RPMI8226 (cell line): Measurements from ENCODE around the gene NPTXR.
"Not testable (repeated sequence)": the region's sequence is repeated elsewhere in the genome, so short reads cannot be mapped to it uniquely, and the experiment has no call there.

ENCODE experiments used
- DNase-seq: peaks from one replicate; pipeline ENCODE4 v3.0.0-alpha.2; 2015

Gene NPTXR

DNA sequence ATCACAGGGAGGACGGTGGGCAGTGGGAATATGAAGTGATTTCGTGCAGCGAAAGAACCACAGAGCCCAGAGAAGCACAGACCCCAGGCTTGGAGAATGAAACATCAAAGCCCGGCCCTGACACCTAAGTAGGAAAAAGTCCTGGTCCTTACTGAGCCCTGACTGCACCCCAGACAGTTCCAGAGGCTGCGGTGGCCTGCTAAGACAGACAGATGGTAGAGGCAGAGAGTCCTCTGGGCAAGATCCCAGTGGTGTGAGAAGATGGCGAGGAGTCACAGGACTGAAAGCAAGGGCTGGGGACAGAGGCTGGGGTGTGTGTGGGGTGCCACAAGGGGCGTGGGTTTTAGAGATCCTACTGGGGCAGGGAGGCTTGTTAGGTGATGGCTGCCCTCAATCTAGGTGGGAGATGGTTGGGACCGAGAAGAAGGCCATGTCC, 24.5 kb upstream of the NPTXR start:
- no peak for DNase-seq

DNA sequence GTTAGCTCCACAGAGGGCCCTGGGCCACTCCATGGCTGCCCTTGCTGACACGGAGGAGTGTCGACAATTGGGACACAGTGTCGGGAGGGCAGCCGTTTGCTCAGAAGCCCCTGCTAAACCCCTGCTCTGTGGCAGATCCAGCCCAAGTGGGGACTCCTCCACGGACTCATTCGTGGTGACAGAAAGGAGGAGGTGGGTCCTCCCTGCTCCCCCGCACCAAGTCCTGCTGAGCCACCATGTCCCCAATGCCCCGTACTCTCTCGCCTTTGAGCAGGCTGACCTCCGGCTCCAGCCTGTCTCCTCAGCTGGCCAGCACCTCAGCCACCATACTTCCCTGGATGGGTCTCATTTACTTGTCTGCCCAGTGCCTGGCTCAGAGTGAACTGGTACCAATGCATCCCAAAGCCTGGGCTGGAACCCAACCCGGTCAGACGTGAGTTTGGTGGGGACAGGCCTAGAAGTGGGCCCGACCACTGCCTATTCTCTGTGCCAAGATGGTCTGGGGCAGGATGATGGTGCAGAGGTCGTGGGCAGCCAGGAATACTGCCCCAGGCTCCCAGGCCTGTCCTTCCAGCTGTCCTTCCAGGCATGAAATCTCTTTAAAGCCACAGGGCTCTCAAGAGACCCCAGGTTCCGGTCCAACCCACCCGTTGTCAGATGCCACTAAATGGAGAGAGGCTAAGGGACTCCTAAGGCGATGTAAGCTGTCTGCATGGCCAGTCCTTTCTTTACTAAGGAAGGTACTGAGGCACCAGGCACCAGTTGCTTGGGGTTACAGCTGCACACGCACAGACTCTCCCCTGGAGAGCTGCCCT, 23.9 kb upstream of the NPTXR start:
- DNase-seq: no peak

DNA sequence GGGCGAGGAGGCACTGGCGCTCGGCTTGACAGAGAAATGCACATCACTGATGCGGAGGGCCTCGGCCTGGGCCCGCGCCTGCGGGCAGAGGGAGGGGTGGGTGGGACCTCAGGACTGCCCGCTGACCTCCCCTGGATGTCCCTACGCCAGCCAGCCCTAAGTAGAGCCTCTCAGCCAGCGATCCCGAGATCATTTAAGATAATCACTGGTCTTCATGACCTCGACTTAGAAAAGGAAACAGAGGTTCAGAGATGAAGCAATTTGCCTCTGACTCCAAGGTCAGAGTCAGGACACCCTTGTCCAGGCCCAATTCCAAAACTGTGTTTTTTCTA, 23.3 kb upstream of the NPTXR start:
- DNase-seq: no peak

DNA sequence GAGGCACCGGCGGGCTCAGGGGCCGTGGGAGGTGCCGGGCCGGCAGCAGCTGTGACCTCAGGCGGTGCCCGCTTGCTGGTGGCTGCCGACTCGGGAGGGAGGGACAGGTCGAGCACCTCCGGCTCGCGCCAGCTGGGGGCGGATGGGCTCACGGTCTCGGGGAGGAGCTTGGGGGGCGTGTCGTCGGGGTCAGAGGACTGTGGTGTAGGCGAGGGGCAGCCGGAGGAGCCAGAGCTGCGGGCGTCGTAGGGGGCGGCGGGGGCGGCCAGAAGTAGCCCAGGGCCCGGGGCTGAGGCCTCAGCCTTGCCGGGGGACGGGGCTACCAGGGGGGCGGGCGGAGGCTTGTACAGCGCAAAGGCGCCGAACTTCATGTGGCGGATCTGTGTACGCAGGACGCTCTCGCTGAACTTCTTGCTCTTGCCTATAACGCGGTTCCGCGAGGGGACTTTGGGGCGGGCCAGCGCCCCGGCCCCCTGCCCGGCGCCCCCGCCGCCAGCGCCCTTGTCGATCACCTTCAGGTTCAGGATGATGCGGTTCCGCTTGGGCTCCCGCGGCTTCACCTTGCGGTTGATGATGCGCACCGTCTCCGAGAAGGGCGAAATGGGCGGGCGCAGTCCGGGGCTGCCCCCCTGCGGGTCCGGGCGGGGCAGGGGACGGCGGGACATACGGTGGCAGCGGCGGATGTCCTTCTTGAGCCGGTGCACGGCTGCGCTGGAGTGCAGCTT, 22.7 kb upstream of the NPTXR start:
- DNase-seq: no peak

DNA sequence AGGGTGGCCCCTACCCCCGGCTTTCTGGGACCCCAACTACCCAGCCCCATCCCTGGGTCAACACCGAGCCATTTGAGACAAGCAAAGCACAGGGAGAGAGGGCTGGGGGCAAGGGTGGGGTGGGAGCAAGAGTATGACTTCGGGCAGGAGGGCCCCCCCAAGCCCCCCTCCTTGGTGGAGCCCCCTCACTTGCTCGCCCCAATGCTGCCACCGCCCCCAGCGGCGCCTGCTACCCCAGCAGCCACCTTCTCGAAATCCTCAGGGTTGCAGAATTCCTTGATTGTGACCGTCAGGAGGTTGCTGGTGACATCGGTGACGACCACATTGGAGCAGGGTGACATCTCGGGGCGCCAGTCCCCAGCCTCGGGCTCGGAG, 22.2 kb upstream of the NPTXR start:
- DNase-seq: no peak

DNA sequence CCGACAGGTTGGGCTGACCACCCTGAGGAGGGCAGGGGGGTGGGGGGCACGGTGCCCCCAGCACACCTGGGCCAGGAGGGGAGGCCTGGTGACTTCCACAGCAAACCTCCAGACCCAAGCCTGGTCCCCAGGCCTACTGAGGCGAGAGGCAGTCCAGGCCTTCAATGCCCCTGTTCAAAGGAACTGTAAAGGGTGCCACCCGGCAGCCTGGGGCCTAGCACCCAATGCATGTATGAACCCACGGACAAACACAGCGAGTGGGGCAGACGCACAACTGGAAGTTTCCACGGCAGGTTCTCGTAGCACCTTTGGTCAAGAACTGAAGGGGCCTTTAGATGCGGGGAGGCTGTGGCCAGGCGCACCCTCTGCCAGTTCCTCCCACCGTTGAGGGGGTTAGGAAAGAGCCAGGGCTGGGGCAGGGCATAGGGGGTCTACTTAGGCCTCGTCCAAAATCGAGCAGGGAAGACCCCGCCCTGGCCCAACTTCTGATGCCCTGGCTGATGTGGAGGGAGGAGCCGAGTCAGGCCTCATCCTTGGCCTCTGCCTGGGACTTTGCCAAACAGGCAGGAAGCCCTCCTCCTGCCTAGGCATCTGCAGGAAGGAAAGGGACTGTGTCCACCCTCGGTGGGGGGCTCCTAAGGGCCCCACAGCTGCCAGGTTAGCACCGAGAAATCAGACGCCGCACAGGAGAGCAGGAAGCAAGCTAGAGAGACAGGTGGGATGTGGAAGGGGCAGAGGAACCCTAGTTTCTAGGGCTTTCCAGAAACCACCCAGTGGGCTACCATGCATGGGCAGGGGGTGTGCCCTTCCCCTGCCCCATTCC, 21.6 kb upstream of the NPTXR start:
- no peak for DNase-seq

DNA sequence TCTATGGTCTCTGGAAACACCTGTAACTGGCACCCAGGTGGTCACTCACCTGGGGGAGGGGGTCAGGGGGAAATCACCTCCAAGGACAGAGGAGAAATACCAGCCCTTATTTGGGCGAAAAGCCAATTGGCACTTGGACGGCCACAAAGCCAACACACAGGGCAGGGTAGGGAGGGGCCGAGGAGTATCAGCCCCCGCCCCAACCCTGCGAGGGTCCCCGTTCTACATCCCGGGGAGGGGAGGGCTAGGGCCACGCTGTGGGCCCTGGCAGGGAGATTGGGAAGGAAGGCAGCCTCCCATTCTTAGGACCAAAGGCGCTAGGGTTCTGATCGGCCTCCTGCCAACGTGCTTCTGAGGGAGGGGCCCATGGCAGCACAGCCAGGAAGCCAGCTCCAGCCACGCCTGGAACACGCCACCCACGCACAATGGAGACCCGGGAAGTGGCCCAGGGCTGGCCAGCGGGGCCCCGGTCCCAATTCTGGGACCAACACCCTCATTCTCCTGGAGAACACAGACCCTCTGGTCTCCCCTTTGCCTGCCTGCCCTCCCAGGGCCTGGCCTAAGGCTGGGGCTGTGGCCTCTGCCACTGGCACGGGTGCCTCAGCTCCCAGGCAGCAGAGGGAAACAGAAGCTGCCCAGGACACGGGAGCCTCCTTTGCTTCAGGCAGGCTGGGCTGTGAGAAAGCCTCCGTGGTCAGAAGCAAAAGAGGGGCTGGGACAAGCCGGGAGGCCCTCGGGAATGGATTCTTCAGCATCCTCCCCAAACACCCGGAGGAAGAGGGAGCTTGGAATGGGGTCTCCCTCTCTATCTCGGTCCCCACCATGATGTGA, 20.7 kb upstream of the NPTXR start:
- no peak for DNase-seq

DNA sequence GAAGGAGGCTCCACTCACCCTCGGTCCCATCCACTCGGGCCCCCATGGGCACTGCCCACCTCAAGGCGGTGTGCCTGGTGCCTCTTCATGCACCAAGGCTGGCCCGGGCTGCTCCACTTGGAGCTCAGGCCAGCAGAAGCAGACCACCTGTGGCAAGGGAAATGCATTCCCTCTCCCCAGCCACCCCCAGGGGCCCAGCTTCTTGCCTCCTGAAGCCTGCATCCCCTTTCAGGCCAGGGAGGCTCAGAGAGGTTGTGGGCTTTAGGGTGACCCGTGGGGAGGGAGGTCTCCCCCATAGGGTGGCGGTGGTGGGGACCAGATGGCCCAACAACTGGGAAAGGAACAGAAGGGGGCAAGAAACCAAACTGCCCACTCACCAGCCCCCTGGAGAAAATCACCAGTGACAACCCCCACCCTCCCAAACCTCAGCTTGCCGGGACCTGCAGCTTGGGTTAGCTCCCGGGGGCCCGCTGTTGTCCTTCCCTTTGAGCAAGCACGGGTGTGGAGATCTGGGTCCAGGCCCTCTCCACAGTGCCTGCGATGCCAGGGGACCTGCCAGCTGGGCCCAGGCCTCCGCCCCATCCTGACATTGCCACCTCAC, 19.8 kb upstream of the NPTXR start:
- no peak for DNase-seq

DNA sequence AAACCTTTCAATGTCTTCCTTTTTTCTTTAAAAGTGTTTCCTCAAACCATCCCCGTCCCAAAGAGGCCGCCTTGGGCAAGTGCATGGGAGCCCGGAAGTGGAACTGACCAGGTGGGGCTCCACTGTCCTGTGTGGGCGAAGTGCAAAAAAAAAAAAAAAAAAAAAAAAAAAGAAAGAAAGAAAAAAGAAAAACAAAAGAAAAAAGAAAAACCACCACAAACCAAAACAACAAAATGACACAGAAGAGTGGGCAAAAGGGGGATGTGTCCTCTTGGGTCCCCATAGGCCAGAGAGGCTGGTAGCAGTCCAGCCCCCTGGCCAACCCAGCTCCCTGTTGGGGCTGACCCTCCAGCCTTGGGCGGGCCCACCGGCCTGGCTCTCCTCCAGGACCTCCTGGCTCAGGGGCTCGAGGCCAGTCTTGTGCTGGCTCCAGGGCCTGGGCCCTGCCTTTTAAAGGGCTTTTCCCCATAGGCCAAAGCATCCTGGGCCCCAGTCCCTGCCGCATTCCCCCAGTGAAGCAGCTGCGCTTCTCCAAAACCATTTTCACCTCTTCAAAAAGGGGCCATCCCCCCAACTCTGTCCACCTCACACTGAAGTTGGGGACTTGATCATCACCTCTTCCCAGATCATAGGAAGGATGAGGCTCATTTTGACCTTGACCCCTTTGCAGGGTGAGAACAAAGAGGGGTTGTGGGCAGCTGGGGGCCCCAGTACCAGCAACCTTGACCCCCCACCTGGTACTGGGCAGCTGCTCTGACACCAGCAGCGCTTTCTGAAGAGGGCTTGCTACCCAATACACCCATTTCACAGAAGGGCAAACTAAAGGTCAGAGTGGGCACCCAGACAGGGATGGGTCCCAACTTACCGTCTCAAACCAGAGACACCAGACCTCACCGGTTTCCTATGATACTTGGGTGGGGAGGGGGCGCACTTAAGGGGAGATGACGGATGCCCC, 18.8 kb upstream of the NPTXR start:
- no peak for DNase-seq

DNA sequence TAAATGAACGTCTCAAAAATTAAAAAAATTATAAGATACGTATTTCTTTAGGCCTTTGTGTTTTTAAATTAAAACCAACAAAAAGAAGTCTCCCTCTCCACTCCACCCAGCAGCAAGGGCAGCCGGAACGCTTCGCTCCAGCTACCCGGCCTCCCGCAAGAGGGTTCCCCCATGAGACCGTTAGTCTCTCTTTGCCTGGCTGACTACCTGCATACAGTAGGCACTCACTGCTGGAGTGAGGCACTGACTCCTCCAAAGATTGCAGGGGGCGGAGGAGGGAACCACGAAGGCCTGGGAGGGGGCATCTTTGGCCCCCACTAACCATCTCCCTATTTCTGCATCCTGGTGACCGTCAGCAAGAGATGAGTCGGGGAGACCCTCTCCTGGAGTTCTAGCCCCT, 18.1 kb upstream of the NPTXR start:
- DNase-seq: no peak

DNA sequence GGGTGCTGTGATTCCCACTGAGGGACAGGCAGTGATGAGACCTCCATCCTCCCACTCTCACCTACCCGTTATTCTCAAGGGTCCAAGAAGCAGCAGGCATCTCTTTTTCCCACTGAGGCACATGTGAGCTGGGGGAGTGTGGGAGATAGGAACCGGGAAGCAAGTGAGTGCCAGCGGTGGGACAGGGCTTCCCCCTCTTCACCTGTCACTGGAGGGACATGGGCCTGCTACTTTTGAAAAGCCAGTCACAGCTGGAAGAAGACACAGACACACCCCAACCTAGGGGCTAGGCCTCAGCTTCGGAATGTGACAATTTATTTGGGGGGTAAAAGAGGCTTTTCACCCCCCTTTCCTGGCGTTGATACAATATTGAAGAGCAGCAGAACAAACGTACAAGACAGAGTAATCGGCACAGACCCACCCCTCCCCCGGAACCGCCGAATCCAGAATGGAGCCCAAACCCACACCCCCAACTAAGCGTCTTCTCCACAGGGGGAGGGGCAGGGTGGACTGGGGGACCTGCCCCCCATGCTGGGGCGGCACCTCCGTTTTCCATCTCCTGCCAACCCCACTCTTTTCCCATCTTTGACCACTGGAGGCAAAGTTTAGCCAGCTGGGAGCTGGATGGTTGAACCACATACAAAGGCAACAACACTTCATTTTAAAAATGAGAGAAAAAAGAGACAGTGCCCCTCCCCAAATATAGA, 17.5 kb upstream of the NPTXR start:
- no peak for DNase-seq

DNA sequence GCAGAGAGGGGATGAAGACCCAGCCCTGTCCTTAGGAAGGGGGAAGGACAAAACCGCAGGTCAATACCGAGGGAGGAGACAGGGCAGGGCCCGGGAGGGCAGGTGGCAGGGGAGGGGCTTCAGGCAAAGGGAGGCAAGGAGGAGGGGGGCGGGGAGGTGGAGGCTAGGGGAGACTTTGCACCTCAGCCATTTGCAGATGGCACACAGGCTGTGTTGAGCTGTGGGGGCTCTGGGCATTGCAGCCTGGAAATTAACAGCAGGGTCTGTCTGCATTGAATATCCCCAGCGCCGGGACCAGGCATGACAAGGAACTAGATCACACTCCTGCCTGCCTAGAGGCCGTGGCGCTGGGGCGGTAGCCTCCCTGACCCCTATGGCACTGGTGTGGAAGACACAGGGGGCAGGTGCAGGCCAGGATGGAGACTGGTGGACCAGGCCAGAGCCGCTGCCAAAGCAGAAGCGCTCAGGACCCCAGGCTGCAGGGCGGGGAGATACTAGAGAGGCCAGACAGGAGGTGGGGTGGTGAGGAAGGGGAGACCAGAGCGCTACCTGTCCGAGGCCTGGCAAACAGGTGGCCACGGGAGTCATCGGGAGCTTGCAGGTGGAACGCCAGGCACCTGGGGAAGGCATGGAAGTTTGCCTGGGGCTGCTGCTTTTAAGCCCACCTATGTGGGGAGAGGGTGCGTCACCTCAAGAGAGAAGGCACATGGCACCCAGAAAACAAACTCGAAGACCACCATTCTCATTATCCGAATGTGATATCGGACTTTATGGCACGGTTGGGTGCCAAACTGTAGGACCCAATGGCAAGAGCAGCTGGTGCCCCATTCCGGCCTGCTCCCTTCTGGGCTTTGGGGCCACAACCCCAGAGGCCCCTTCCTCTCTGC, 16.7 kb upstream of the NPTXR start:
- no peak for DNase-seq

DNA sequence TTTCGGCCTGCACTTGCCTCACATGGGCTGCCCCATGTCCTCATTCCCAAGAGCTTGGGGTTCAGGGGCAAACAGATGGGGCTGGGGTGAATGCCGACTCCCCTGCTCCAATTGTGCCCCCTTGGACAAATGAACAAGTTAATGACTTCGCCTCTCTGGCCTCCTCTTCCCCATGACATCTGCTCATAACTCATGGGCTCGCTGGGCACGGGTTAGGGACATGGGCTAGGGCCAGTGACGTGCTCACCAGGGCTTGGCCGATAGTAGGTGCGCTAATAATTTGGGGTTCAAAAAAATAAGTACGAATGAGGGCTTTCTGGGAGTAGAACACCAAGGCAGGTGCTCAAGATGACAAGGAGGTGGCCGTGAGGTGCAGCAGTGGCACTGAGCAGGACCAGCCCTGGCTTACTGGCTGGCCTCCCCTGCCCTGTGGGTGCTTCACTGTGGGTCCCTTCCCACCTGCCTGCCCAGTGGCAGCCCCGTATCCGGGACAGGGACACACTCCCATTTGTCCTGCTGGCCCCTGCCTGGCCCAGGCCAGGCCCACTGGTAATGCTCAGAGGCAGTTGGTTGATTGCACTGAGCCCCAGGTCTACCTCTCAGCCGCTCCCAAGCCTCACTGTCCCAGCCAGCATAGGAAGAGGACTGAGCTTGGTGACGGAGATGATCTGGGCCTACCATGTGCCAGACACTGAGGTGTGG, 15.9 kb upstream of the NPTXR start:
- no peak for DNase-seq

DNA sequence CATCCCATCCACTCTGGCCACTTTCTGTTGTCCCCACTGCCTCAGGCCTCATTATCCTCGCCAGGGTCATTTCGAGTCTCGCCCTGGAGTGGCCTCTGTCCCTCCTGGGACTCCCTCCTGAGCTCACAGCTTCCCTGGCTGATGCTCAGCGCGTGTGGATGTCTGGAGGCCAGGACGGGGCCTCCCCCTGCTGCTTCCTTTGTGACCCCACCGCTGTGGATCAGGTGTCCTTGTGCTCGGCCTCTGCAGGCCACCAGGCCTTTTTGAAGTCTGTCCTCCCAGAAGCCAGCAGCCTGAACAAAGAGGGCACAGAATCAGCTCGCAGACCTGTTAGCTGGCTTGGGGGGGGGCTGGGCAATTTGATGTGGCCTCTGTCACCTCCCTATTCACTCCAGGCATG, 14.7 kb upstream of the NPTXR start:
- DNase-seq: no peak

DNA sequence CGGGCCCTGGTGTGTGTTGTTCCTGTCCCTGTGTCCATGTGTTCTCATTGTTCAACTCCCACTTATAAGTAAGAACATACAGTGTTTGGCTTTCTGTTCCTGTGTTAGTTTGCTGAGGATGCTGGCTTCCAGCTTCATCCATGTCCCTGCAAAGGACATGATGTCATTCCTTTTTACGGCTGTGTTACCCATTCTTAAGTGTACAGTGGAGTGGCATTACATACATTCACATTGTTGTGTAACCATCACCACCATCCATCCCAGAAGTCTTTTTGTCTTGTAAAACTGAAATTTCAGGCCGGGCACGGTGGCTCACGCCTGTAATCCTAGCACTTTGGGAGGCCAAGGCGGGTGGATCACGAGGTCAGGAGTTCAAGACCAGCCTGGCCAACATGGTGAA, 10.6 kb upstream of the NPTXR start:
- DNase-seq: not testable (repeated sequence)

DNA sequence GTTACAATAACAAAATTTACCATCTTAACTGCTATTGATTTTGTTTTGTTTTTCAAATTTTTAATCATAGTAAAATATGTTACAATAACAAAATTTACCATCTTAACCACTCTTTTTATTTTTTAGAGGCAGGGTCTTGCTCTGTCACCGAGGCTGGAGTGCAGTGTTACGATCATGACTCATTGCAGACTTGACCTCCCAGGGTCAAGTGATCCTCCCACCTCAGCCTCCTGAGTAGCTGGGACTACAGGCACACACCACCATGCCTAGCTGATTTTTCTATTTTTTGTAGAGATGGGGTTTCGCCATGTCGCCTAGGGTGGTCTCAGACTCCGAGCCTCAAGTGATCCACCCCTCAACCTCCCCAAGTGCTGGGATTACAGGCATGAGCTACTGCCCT, 10.1 kb upstream of the NPTXR start:
- not testable (repeated sequence) for DNase-seq

DNA sequence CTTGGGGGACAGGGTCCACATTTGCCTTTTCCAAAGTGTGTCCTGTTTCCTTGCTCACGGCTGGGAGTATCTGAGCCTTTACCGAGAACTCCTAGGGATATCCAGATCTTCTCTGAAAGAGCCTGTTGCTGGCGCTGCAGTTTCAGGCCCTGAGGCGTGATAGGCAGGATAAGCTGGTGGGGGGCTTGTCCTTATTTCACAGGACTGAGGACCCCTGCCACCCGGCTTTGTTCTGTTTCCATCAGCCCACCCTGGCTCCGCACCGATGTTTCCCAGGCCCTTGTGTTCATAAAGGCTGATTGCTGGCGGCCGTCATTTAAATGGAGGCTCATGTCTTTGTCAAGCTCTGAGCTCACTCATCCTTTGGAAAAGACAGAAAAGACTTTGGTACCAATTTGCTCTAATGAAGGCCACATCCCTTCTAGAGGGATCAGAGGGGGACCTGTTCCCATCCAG, 9.4 kb upstream of the NPTXR start:
- no peak for DNase-seq

DNA sequence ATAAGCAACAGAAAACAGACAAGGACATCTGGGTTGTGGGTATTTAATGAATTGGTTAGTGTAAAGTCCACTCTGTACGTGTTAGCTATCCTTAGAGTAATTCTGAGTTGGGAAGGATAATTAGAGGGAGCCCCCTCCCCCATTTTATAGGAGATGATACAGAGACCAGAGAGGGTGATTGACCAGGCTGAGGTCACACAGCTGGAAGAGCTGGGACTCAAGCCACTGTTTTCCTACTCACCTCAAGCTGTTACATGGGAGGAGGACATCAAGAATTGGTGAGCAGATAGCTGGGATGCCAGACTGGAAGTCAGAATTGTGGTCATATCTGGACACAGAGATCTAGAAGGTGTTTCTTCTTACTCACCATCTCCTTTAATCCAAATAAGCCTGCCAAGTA, 8.7 kb upstream of the NPTXR start:
- no peak for DNase-seq
